ENCODE results near the gene CLIC1. TPM values are rescaled to one million over a fixed set of nuclear protein-coding genes. Genes with fewer than 3 reads are reported as not detected.

CLIC1 gene
- 10 to 100 TPM; 68.9 to 92.9 TPM for total RNA-seq

GRCh38 chr6:31736021-31736767, at the start of gene CLIC1:
Gene CLIC1, minus strand, starts transcription at chr6:31736530. Its CDS starts 230 bp downstream, at chr6:31736300.
- peak within 1 kb of the TSS; percentile 86 to 93 (median 90) for H3K27ac ChIP-seq
- ATAC-seq = peak; percentile 58
- intact Hi-C loops (cut with DNase I) = no loop called here
- DNase-seq = peak; percentile 82 to 87 (median 84)
- H3K4me1 ChIP-seq = peaks cover 58% of the 10 kb centered on the region
- no peaks in the 10 kb centered on the region for H3K27me3 ChIP-seq
- peak within 1 kb of the TSS; percentile 35 to 46 for H3K4me3 ChIP-seq
- peaks cover 9 to 14% of the 10 kb centered on the region in 2 donors for H3K36me3 ChIP-seq (replicated peaks in 1 of 2; ENCODE audit: insufficient read depth in 1 of 2, low read depth in 2 of 2)
- H3K9me3 ChIP-seq = no peaks in the 10 kb centered on the region
- TF ChIP-seq CTCF (IDR thresholded peaks at IDR 0.05) (no peak), POLR2A (IDR thresholded peaks at IDR 0.05) (peak; percentile 72 to 93 (median 91))
- WGBS, 2 donors = 0 to 1% methylated on average over 11 to 24 of the region's 24 CpGs

GRCh38 chr6:31785475-31785874, 49.1 kb upstream of the CLIC1 start:
- H3K4me3 ChIP-seq = no peak overlapping the region
- TF ChIP-seq POLR2A (IDR thresholded peaks at IDR 0.05) (no peak), CTCF (IDR thresholded peaks at IDR 0.05) (no peak)
- intact Hi-C loops (cut with DNase I) = no loop called here
- no peak overlapping the region for H3K27ac ChIP-seq
- H3K9me3 ChIP-seq = no peaks in the 10 kb centered on the region
- no peaks in the 10 kb centered on the region for H3K4me1 ChIP-seq
- WGBS, 2 donors = 91 to 96% methylated on average over 10 to 11 of the region's 11 CpGs
- DNase-seq (no peak), ATAC-seq (no peak)
- no peaks in the 10 kb centered on the region for H3K27me3 ChIP-seq
- H3K36me3 ChIP-seq (replicated peaks in 1 of 2; ENCODE audit: insufficient read depth in 1 of 2, low read depth in 2 of 2) = peaks cover 0 to 29% of the 10 kb centered on the region in 2 donors

GRCh38 chr6:31784098-31784925, 48.0 kb upstream of the CLIC1 start:
- Histone ChIP-seq H3K4me3 (no peak overlapping the region), H3K4me1 (no peaks in the 10 kb centered on the region), H3K27me3 (no peaks in the 10 kb centered on the region), H3K9me3 (no peaks in the 10 kb centered on the region), H3K27ac (no peak overlapping the region), H3K36me3 (replicated peaks in 1 of 2; ENCODE audit: insufficient read depth in 1 of 2, low read depth in 2 of 2) (peaks cover 4 to 38% of the 10 kb centered on the region in 2 donors)
- DNase-seq (no peak), ATAC-seq (no peak)
- 87 to 89% methylated on average over 14 to 15 of the region's 15 CpGs for WGBS, 2 donors
- TF ChIP-seq POLR2A (IDR thresholded peaks at IDR 0.05) (no peak), CTCF (IDR thresholded peaks at IDR 0.05) (no peak)
- intact Hi-C loops (cut with DNase I) = no loop called here

- TF ChIP-seq CTCF (IDR thresholded peaks at IDR 0.05) (no peak), POLR2A (IDR thresholded peaks at IDR 0.05) (no peak)
- no peak for ATAC-seq
- H3K4me1 ChIP-seq = peaks cover 4% of the 10 kb centered on the region
- WGBS, 2 donors = 91% methylated on average over 28 of the region's 32 CpGs; no CpG with 5 or more reads in 1 of the 2 donors
- DNase-seq = no peak
- H3K36me3 ChIP-seq (replicated peaks in 1 of 2; ENCODE audit: insufficient read depth in 1 of 2, low read depth in 2 of 2) = peaks cover 4 to 40% of the 10 kb centered on the region in 2 donors
- H3K4me3 ChIP-seq = no peak overlapping the region
- intact Hi-C loops (cut with DNase I) = no loop called here
- H3K27me3 ChIP-seq = no peaks in the 10 kb centered on the region
- no peak overlapping the region for H3K27ac ChIP-seq
- no peaks in the 10 kb centered on the region for H3K9me3 ChIP-seq
Observed at GRCh38 chr6:31782126-31782855, 46.0 kb upstream of the CLIC1 start.
